ENCODE measurements around the gene RYR2.
A peak's percentile ranks its signal among the peaks of the same experiment; 100 is the strongest.

Gene RYR2

GRCh38 chr1:237791592-237791991 is 749.6 kb downstream of the RYR2 start:
- no peak for TF ChIP-seq CTCF (IDR thresholded peaks at IDR 0.05)
- Mint-ChIP-seq H3K9me3 (no peaks in the 10 kb centered on the region), H3K27me3 (ENCODE audit: low read depth, poor library complexity) (no peaks in the 10 kb centered on the region), H3K36me3 (ENCODE audit: low read depth) (no peaks in the 10 kb centered on the region), H3K27ac (no peak overlapping the region), H3K4me3 (no peak overlapping the region), H3K4me1 (peaks cover 14% of the 10 kb centered on the region)
- no peak for DNase-seq

GRCh38 chr1:237792149-237792548 is 750.2 kb downstream of the RYR2 start:
- no peak overlapping the region for H3K4me3 Mint-ChIP-seq
- H3K27ac Mint-ChIP-seq: no peak overlapping the region
- H3K9me3 Mint-ChIP-seq: no peaks in the 10 kb centered on the region
- H3K27me3 Mint-ChIP-seq (ENCODE audit: low read depth, poor library complexity): no peaks in the 10 kb centered on the region
- DNase-seq: no peak
- TF ChIP-seq CTCF (IDR thresholded peaks at IDR 0.05): no peak
- peaks cover 12% of the 10 kb centered on the region for H3K4me1 Mint-ChIP-seq
- no peaks in the 10 kb centered on the region for H3K36me3 Mint-ChIP-seq (ENCODE audit: low read depth)

GRCh38 chr1:237792726-237793125 is 750.7 kb downstream of the RYR2 start:
- H3K27me3 Mint-ChIP-seq (ENCODE audit: low read depth, poor library complexity): no peaks in the 10 kb centered on the region
- H3K4me3 Mint-ChIP-seq: no peak overlapping the region
- H3K9me3 Mint-ChIP-seq: no peaks in the 10 kb centered on the region
- no peak for TF ChIP-seq CTCF (IDR thresholded peaks at IDR 0.05)
- no peaks in the 10 kb centered on the region for H3K36me3 Mint-ChIP-seq (ENCODE audit: low read depth)
- H3K4me1 Mint-ChIP-seq: peaks cover 10% of the 10 kb centered on the region
- no peak overlapping the region for H3K27ac Mint-ChIP-seq
- no peak for DNase-seq

GRCh38 chr1:237794071-237794470 is 752.1 kb downstream of the RYR2 start:
- DNase-seq: no peak
- Mint-ChIP-seq H3K27me3 (ENCODE audit: low read depth, poor library complexity) (no peaks in the 10 kb centered on the region), H3K36me3 (ENCODE audit: low read depth) (no peaks in the 10 kb centered on the region), H3K4me3 (no peak overlapping the region), H3K27ac (no peak overlapping the region), H3K4me1 (peaks cover 4% of the 10 kb centered on the region), H3K9me3 (no peaks in the 10 kb centered on the region)
- no peak for TF ChIP-seq CTCF (IDR thresholded peaks at IDR 0.05)

GRCh38 chr1:237795558-237795957 is 753.6 kb downstream of the RYR2 start:
- Mint-ChIP-seq H3K4me3 (no peak overlapping the region), H3K4me1 (no peaks in the 10 kb centered on the region), H3K27me3 (ENCODE audit: low read depth, poor library complexity) (no peaks in the 10 kb centered on the region), H3K27ac (no peak overlapping the region), H3K9me3 (no peaks in the 10 kb centered on the region), H3K36me3 (ENCODE audit: low read depth) (no peaks in the 10 kb centered on the region)
- TF ChIP-seq CTCF (IDR thresholded peaks at IDR 0.05): no peak
- no peak for DNase-seq

GRCh38 chr1:237799762-237800474 is 757.9 kb downstream of the RYR2 start:
- Mint-ChIP-seq H3K27ac (no peak overlapping the region), H3K9me3 (no peaks in the 10 kb centered on the region), H3K36me3 (ENCODE audit: low read depth) (no peaks in the 10 kb centered on the region), H3K4me3 (no peak overlapping the region), H3K27me3 (ENCODE audit: low read depth, poor library complexity) (no peaks in the 10 kb centered on the region), H3K4me1 (no peaks in the 10 kb centered on the region)
- DNase-seq: peak; percentile 72
- TF ChIP-seq CTCF (IDR thresholded peaks at IDR 0.05): peak; percentile 41

Data from nephron progenitor cell (in vitro differentiated cells).